Kidney (tissue), 14 donors: ENCODE data around the gene PGBD4. TPM values are rescaled to one million over a fixed set of nuclear protein-coding genes. Genes with fewer than 3 reads are reported as not detected.

Source experiments
- DNase-seq, 5 donors: peaks; one replicate each; pipeline ENCODE4 v3.0.0-alpha.2; 2013 to 2020
- FAIRE-seq: peaks from 2 replicates; lab custom pipeline; 2012; peaks lifted over from hg19 to GRCh38; lab: Jason Lieb, UNC
- H3K27ac ChIP-seq, 2 donors: one replicate each; pipeline ENCODE4 v1.7.0; 2013; ENCODE audit warnings: low read depth in 2 of 2, low read length in 2 of 2, inconsistent platforms in 1 of 2
- H3K27me3 ChIP-seq: one replicate; pipeline ENCODE4 v1.7.1; 2013; ENCODE audit warnings: low read length, inconsistent platforms; ENCODE audit not compliant: control insufficient read depth, insufficient read depth
- H3K36me3 ChIP-seq, 3 donors: one replicate each; pipeline versions ENCODE4 v1.7.0 to v1.7.1; 2013; ENCODE audit warnings: low read length in 3 of 3, control low read depth in 1 of 3, inconsistent platforms in 1 of 3; ENCODE audit not compliant: insufficient read depth in 3 of 3, control insufficient read depth in 2 of 3
- H3K4me1 ChIP-seq, 3 donors: one replicate each; pipeline versions ENCODE4 v1.7.0 to v1.7.1; 2013; ENCODE audit warnings: low read length in 3 of 3, inconsistent platforms in 1 of 3, low read depth in 1 of 3; ENCODE audit not compliant: control insufficient read depth in 2 of 3, insufficient read depth in 2 of 3
- H3K4me3 ChIP-seq, 3 donors: one replicate each; pipeline versions ENCODE4 v1.7.0 to v1.8.1; 2013; ENCODE audit warnings: low read length in 3 of 3, control low read depth in 1 of 3, inconsistent platforms in 1 of 3
- H3K9ac ChIP-seq, 3 donors: one replicate each; pipeline versions ENCODE4 v1.7.0 to v1.7.1; 2013; ENCODE audit warnings: low read length in 3 of 3, control low read depth in 1 of 3, inconsistent platforms in 1 of 3
- H3K9me3 ChIP-seq, 3 donors: one replicate each; pipeline versions ENCODE4 v1.7.0 to v1.7.1; 2013; ENCODE audit warnings: low read length in 3 of 3, control low read depth in 1 of 3, inconsistent platforms in 1 of 3; ENCODE audit not compliant: control insufficient read depth in 2 of 3, insufficient read depth in 1 of 3
- intact Hi-C: fragments of 100-400 bp; cut with DNase I; formaldehyde crosslinking; loops from one replicate; pipeline ENCODE4 v1.11.1; 2022
- polyA plus RNA-seq: library from polyadenylated mRNA; stranded (reverse); fragments of 350-450 nt; fragmentation: Illumina TruSeq; extraction: RNeasy Lipid Tissue Mini Kit (QIAGEN cat#74804); gene quantifications from one replicate; pipeline ENCODE4 v1.2.3, GENCODE V29; 2014; ENCODE audit warnings: low read depth, low replicate concordance; ENCODE audit not compliant: insufficient read depth
- total RNA-seq: library from RNA; stranded (reverse); fragmentation: NEBNext Ultra II Directional; extraction: Animal tissue kit (Norgen Biotek cat#: 25700); gene quantifications from one replicate; pipeline ENCODE4 v1.2.1, GENCODE V29; 2021
- TF ChIP-seq, protein P1 (sequence below): IDR thresholded peaks from 3 replicates; pipeline ENCODE4 v1.5.1; 2012; ENCODE audit warnings: mild to moderate bottlenecking, moderate library complexity, borderline replicate concordance; ENCODE audit not compliant: insufficient read depth; ENCODE audit errors: extremely low read depth
- donor health status: control.
- donor health status: control.
- donor health status: control.
- donor health status: control.
- donor health status: control.
- donor health status: DM: yes; HTN: yes; CAD: no.
- donor health status: Normal renal cell carcinoma (clear cell type).

PGBD4 gene
- total and polyA plus RNA-seq, 2 donors from 2014 or later, result 0.90 to 1.8 TPM

DNA sequence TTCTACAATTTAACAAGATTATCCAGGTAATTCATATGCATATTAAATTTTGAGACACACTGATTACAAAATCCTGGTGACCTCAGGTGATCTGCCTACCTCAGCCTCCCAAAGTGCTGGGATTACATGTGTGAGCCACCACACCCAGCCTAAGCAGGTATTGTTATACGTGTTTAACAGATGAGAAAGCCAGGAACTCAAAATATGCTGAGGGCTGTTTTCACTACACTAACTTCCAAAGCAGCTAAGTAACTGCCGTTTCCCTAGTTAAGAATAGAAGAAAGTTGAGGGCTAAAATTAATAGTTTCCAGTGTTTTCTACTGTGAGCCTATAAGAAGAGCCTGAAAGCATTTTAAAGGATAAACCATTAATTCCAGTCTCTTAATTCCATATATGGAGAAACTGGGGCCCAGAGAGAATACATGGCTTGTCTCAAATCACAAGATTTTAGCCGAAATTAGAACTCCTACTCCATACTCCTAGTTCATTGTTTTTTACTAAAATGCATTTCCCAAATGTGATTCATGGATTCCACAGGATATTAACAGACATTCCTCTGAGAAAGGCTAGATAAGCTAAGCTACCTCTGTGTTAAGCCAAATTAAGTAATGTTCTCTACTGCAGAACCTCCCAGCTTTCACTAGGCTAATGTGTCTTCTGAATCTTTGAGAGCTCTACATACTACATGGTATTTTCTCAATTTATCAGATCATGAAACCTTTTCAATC, 45.9 kb upstream of the PGBD4 start:
- Histone ChIP-seq H3K4me3 (no peak overlapping the region), H3K9ac (no peak overlapping the region), H3K36me3 (no peaks in the 10 kb centered on the region), H3K9me3 (peaks cover 0 to 2% (median 0%) of the 10 kb centered on the region in 3 donors), H3K4me1 (peaks cover 0 to 3% (median 3%) of the 10 kb centered on the region in 3 donors), H3K27ac (no peak overlapping the region), H3K27me3 (no peaks in the 10 kb centered on the region)
- FAIRE-seq (no peak), DNase-seq (no peak)
- intact Hi-C loops, result no loop called here
- TF ChIP-seq, protein P1, sequence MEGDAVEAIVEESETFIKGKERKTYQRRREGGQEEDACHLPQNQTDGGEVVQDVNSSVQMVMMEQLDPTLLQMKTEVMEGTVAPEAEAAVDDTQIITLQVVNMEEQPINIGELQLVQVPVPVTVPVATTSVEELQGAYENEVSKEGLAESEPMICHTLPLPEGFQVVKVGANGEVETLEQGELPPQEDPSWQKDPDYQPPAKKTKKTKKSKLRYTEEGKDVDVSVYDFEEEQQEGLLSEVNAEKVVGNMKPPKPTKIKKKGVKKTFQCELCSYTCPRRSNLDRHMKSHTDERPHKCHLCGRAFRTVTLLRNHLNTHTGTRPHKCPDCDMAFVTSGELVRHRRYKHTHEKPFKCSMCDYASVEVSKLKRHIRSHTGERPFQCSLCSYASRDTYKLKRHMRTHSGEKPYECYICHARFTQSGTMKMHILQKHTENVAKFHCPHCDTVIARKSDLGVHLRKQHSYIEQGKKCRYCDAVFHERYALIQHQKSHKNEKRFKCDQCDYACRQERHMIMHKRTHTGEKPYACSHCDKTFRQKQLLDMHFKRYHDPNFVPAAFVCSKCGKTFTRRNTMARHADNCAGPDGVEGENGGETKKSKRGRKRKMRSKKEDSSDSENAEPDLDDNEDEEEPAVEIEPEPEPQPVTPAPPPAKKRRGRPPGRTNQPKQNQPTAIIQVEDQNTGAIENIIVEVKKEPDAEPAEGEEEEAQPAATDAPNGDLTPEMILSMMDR, result no peak

DNA sequence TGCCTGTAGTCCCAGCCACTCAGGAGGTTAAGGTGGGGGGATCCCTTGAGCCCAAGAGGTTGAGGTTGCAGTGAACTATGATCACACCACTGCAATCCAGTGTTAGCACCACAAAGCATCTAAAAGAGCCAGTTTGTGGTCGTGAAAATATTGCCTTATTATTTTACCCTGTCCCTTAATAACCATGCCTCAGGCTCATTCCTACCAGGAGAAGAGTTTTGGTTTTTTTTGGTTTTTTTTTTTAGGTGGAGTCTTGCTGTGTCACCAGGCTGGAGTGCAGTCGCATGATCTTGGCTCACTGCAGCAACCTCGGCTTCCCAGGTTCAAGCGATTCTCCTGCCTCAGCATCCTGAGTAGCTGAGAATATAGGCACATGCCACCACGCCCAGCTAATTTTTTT, 45.0 kb upstream of the PGBD4 start:
- Histone ChIP-seq H3K27ac (no peak overlapping the region), H3K36me3 (no peaks in the 10 kb centered on the region), H3K27me3 (no peaks in the 10 kb centered on the region), H3K9me3 (no peaks in the 10 kb centered on the region), H3K4me1 (peaks cover 0 to 3% (median 3%) of the 10 kb centered on the region in 3 donors), H3K4me3 (no peak overlapping the region), H3K9ac (no peak overlapping the region)
- no peak for DNase-seq
- TF ChIP-seq, protein P1, result no peak
- intact Hi-C loops, result no loop called here
- FAIRE-seq, result no peak

DNA sequence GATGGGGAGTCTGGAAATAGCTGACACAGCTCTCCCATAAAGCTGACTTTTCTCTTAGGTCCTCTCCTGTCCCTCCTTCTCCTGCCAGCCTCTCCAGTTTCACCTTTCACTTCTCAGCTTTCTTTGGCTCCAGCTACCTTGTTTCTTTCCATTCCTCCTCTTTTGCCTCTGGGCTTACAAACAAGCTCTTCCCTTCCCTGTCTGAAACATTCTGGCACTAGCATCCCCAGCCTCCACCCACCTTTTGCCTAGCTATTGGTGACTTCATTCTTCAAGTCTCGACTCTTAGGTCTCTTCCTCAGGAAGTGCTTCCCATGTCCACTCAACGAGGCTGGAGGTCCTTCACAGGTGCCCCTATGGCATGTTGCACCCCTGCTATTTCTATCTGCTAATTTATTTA, 42.4 kb upstream of the PGBD4 start:
- intact Hi-C loops, result no loop called here
- no peaks in the 10 kb centered on the region for H3K36me3 ChIP-seq

More for the DNA sequence above, 42.4 kb upstream of the PGBD4 start:
- H3K4me1 ChIP-seq, result peaks cover 0 to 3% (median 3%) of the 10 kb centered on the region in 3 donors
- no peak overlapping the region for H3K9ac ChIP-seq
- no peaks in the 10 kb centered on the region for H3K27me3 ChIP-seq
- DNase-seq (no peak), FAIRE-seq (no peak)
- TF ChIP-seq, protein P1, result no peak
- no peak overlapping the region for H3K27ac ChIP-seq
- H3K9me3 ChIP-seq, result no peaks in the 10 kb centered on the region
- no peak overlapping the region for H3K4me3 ChIP-seq
